ENCODE data around the gene TNNI2. TPM values are rescaled to one million over a fixed set of nuclear protein-coding genes. Genes with fewer than 3 reads are reported as not detected.
A peak's percentile ranks its signal among the peaks of the same experiment; 100 is the strongest.

The TNNI2 gene
- total RNA-seq, 1 experiment from 2014 or later = 0.46 TPM

DNA sequence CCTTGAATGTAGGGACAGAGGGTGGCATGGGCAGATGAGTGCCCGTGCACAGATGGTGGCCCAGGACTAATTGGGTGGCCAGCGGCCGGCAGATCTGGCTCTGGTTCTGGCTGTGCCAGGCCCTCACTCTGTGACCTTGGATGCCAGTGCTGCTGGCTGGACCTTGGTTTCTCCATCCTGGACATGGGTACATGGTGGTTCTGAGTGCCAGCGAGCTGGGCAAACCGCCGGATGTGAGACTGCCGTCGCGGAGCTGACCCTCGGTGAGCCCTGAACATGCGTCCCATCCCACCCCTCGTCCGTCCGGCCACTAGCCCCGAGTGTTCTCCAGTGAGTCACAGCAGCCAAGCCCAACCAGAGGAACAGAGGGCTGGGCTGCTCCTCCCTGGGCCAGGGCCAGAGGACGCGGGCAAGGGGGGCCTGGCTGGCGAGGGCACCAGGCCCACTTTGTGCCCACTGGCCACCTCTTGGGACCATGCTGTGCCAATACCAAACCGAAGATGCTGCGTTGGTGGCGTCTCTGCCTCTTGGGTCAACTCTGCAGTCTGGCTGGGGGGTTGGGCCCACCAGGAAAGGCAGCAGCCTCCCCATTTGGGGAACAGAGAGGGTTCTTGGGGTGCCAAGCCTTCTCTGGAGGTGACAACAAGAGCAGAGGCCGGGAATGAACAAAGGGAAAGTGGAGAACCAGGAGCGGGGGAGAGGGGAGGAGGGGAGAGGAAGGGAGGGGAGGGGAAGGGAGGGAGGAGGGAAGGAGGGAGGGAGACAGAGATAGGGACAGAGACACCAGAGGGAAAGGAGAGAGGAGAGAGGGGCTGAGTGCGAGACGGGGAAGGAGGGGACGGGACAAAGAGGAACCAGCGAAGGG is 24.8 kb downstream of the TNNI2 start:
- ChIA-PET CTCF (no interaction called here), POLR2A (no interaction called here)
- Histone ChIP-seq H3K9me3 (ENCODE audit: control insufficient read depth, insufficient read depth, low read depth, low read length) (no peaks in the 10 kb centered on the region), H3K4me3 (ENCODE audit: low read depth in 2 of 2, low read length in 2 of 2) (no peak overlapping the region), H3K36me3 (ENCODE audit: control insufficient read depth, insufficient read depth, low read length) (no peaks in the 10 kb centered on the region), H3K27ac (ENCODE audit: low read length) (peak overlapping the region; percentile 80), H3K4me1 (ENCODE audit: control insufficient read depth, insufficient read depth, low read length) (peaks cover 22% of the 10 kb centered on the region), H3K27me3 (ENCODE audit: control insufficient read depth, insufficient read depth, low read length) (no peaks in the 10 kb centered on the region; the same call in 1 of the 2 replicates)
- TF ChIP-seq POLR2AphosphoS5 (IDR thresholded peaks at IDR 0.05; ENCODE audit: low read depth, low read length) (peak; percentile 49; the same call in 1 of the 2 replicates), TCF7L2 (IDR thresholded peaks at IDR 0.05; ENCODE audit: low read depth, low read length) (no peak), SIN3A (IDR thresholded peaks at IDR 0.05; ENCODE audit: borderline replicate concordance, insufficient read depth, low read depth, low read length) (no peak)
- TF ChIP-seq, protein P1, sequence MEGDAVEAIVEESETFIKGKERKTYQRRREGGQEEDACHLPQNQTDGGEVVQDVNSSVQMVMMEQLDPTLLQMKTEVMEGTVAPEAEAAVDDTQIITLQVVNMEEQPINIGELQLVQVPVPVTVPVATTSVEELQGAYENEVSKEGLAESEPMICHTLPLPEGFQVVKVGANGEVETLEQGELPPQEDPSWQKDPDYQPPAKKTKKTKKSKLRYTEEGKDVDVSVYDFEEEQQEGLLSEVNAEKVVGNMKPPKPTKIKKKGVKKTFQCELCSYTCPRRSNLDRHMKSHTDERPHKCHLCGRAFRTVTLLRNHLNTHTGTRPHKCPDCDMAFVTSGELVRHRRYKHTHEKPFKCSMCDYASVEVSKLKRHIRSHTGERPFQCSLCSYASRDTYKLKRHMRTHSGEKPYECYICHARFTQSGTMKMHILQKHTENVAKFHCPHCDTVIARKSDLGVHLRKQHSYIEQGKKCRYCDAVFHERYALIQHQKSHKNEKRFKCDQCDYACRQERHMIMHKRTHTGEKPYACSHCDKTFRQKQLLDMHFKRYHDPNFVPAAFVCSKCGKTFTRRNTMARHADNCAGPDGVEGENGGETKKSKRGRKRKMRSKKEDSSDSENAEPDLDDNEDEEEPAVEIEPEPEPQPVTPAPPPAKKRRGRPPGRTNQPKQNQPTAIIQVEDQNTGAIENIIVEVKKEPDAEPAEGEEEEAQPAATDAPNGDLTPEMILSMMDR (IDR thresholded peaks at IDR 0.05) = no peak
- in situ Hi-C loops (cut with HindIII; ENCODE audit: low pct_unique_long_range_greater_than_20kb, low sequenced_read_pairs) = no loop called here
- ATAC-seq = peak; percentile 87
- BruUV-seq (replicated peaks) = no TSS peak
- DNase-seq (ENCODE audit: low read depth, low spot score) = no peak
- intact Hi-C loops (cut with micrococcal nuclease; ENCODE audit: unreplicated experiment) = no loop called here

DNA sequence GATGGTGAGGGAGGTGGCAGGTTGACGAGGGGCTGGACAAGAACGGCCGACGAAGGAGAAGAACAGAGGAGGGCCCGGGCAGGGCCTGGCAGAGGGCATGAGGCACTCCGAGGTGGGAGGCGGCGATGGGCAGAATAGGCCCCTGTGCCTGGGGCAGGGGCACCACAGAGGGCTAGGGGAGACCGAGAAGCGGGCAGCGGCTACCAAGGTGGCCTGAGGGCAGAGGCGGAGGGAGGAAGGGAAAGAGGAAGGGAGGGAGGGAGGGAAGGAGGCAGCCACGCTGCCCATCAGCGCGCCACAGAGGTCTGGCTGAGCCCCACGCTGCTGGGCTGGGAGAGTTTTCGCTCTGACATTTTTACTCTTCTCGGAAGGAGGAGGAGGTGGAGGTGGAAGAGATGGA is 25.4 kb downstream of the TNNI2 start:
- ChIA-PET POLR2A (no interaction called here), CTCF (no interaction called here)
- ATAC-seq = no peak
- no peak for DNase-seq (ENCODE audit: low read depth, low spot score)
- Histone ChIP-seq H3K4me1 (ENCODE audit: control insufficient read depth, insufficient read depth, low read length) (peaks cover 22% of the 10 kb centered on the region), H3K27ac (ENCODE audit: low read length) (peak overlapping the region; percentile 48; the same call in 1 of the 2 replicates), H3K36me3 (ENCODE audit: control insufficient read depth, insufficient read depth, low read length) (no peaks in the 10 kb centered on the region), H3K9me3 (ENCODE audit: control insufficient read depth, insufficient read depth, low read depth, low read length) (no peaks in the 10 kb centered on the region), H3K27me3 (ENCODE audit: control insufficient read depth, insufficient read depth, low read length) (no peaks in the 10 kb centered on the region; the same call in 1 of the 2 replicates), H3K4me3 (ENCODE audit: low read depth in 2 of 2, low read length in 2 of 2) (no peak overlapping the region)
- TF ChIP-seq, protein P1 (IDR thresholded peaks at IDR 0.05) = no peak
- TF ChIP-seq, protein P2, sequence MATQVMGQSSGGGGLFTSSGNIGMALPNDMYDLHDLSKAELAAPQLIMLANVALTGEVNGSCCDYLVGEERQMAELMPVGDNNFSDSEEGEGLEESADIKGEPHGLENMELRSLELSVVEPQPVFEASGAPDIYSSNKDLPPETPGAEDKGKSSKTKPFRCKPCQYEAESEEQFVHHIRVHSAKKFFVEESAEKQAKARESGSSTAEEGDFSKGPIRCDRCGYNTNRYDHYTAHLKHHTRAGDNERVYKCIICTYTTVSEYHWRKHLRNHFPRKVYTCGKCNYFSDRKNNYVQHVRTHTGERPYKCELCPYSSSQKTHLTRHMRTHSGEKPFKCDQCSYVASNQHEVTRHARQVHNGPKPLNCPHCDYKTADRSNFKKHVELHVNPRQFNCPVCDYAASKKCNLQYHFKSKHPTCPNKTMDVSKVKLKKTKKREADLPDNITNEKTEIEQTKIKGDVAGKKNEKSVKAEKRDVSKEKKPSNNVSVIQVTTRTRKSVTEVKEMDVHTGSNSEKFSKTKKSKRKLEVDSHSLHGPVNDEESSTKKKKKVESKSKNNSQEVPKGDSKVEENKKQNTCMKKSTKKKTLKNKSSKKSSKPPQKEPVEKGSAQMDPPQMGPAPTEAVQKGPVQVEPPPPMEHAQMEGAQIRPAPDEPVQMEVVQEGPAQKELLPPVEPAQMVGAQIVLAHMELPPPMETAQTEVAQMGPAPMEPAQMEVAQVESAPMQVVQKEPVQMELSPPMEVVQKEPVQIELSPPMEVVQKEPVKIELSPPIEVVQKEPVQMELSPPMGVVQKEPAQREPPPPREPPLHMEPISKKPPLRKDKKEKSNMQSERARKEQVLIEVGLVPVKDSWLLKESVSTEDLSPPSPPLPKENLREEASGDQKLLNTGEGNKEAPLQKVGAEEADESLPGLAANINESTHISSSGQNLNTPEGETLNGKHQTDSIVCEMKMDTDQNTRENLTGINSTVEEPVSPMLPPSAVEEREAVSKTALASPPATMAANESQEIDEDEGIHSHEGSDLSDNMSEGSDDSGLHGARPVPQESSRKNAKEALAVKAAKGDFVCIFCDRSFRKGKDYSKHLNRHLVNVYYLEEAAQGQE (IDR thresholded peaks at IDR 0.05; ENCODE audit: insufficient read depth in 1 of 2, low read depth in 2 of 2, low read length in 1 of 2) = no peak
- TF ChIP-seq SIN3A (IDR thresholded peaks at IDR 0.05; ENCODE audit: borderline replicate concordance, insufficient read depth, low read depth, low read length) = no peak
- no peak for TF ChIP-seq POLR2AphosphoS5 (IDR thresholded peaks at IDR 0.05; ENCODE audit: low read depth, low read length)
- TF ChIP-seq TCF7L2 (IDR thresholded peaks at IDR 0.05; ENCODE audit: low read depth, low read length) = no peak
- in situ Hi-C loops (cut with HindIII; ENCODE audit: low pct_unique_long_range_greater_than_20kb, low sequenced_read_pairs) = no loop called here
- intact Hi-C loops (cut with micrococcal nuclease; ENCODE audit: unreplicated experiment) = no loop called here
- BruUV-seq (replicated peaks) = no TSS peak
